ES-I3 (cell line): ENCODE data around the gene FILIP1.

Experiments
- H3K36me3 ChIP-seq: 2 replicates; pipeline ENCODE4 v1.6.1; 2013; ENCODE audit warnings: mild to moderate bottlenecking, low read length, control low read depth, moderate library complexity; ENCODE audit not compliant: insufficient read depth
- H3K4me1 ChIP-seq: 2 replicates; pipeline ENCODE4 v1.6.1; 2013; ENCODE audit warnings: mild to moderate bottlenecking, control low read depth, low read length; ENCODE audit not compliant: insufficient read depth
- H3K9ac ChIP-seq: 2 replicates; pipeline ENCODE4 v1.6.1; 2013; ENCODE audit warnings: low read depth, mild to moderate bottlenecking, low read length, moderate library complexity
- H3K9me3 ChIP-seq: 2 replicates; pipeline ENCODE4 v1.6.1; 2013; ENCODE audit warnings: mild to moderate bottlenecking, low read length, moderate library complexity; ENCODE audit not compliant: control insufficient read depth, insufficient read depth

FILIP1 gene

DNA sequence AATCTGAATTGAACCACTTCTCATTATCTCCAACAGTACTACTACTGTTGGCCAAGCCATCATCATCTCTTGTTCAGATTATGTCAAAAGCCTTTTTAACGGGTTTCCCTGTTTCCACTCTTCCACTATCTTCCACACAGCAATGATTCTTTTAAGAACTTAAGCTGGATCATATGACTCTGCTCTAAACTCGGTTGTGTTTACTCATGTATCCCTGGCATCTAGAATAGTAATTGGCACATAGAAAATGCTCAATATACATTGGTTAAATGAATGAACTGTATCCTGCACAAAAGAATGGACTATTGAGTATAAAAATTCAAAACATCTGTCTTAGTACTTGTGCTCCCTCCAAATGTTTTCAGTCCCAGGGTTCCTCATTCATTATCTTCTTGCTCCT is 247.2 kb downstream of the FILIP1 start:
- Histone ChIP-seq H3K9ac (no peak overlapping the region), H3K4me1 (peaks cover 17% of the 10 kb centered on the region; the same call in 1 of the 2 replicates), H3K36me3 (no peaks in the 10 kb centered on the region), H3K9me3 (no peaks in the 10 kb centered on the region)

DNA sequence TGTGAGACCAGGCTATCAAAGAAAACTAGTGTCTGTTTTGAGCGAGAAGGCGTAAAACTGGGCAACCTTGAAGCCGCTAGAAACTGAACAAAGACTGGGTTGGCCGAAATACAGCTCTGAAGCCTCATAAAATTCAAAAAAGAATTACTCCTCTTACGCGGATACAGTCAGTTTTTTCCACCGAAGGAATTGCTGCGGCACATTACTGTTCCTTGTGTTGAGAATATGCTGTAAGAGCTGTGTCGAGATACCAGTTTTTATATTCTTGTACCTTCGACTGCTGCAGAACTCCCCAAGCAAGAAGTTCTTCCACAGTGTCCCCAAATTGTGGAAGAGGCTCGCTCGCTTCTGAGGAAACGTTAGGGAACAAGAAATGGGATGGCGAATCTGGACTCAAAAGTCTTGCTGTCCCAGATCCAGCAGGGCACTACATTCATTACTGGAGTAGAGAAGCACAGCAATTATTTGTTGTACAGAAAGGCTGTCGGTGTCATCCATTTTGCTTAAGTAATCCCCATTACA is 249.5 kb downstream of the FILIP1 start:
- no peaks in the 10 kb centered on the region for H3K36me3 ChIP-seq
- peak overlapping the region; percentile 98 for H3K9ac ChIP-seq
- H3K9me3 ChIP-seq = no peaks in the 10 kb centered on the region
- H3K4me1 ChIP-seq = no peaks in the 10 kb centered on the region

DNA sequence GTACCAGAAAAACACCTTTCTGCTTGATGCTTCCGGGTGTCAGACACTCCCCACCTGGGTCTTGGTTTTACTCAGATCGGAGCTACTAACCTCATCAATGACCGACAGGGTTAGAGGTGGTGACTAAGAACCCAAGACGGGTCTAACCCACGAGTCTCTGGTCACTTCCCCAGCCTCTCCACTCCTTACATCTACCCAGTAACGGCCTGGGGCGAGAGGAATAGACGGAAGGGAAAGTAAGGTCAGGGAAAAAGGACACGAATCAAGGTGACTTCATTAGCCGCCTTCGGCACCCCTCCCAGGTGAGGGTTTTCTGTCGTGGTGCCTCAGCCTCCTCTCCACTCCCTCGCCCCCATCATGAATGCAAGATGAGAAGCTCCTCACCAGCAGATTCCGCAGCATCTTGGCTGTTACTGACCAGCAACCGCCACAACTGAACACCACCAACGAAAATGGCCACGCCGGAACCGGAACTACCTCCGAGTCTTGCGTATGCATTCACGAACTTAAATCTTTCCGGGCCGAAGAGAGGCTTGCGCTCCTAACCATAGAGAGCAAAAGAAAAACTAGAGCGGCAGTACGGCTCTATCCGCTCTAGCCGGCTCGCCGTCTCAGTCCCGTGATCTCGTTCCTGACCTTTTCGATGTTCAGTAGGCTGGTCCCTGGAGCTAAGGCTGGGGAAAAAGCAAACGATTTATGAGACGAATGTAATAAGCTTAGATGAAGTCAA is 250.1 kb downstream of the FILIP1 start, which contains the start of gene COX7A2:
Gene COX7A2 (minus strand): TSS at position 469 of the 730 bp plus-strand sequence. CDS start 67 bp downstream, at position 402.
- H3K9ac ChIP-seq = peak within 1 kb of the TSS; percentile 98
- no peaks in the 10 kb centered on the region for H3K4me1 ChIP-seq
- H3K9me3 ChIP-seq = no peaks in the 10 kb centered on the region
- no peaks in the 10 kb centered on the region for H3K36me3 ChIP-seq
